SK-N-SH (cell line): Measurements from ENCODE around the gene CAMK2D. TPM values are rescaled to one million over a fixed set of nuclear protein-coding genes. Genes with fewer than 3 reads are reported as not detected.

Source experiments
- CTCF ChIA-PET: fragments of 300-600, 350-600 bp; formaldehyde crosslinking; extraction: SDS; loops from one replicate; lab custom pipeline; 2021; lab: Yijun Ruan, JAX
- POLR2A ChIA-PET: fragments of 350-600 bp; sonication (Branson Sonifier 250); formaldehyde crosslinking; extraction: SDS; loops from one replicate; lab custom pipeline; 2020; ENCODE audit warnings: antibody characterized with exemption, inconsistent platforms; lab: Yijun Ruan, JAX
- DNase-seq: peaks from one replicate; pipeline ENCODE4 v3.0.0; 2012
- H2AFZ ChIP-seq: fragments of 200-600 bp; sonication (generic); 2 replicates; pipeline ENCODE4 v1.8.1; 2016; ENCODE audit warnings: antibody characterized with exemption, mild to moderate bottlenecking, low read depth
- H3F3A ChIP-seq: fragments of 200-600 bp; sonication (generic); replicated peaks from 2 replicates; pipeline ENCODE3; 2016; ENCODE audit warnings: antibody characterized with exemption, mild to moderate bottlenecking; ENCODE audit not compliant: insufficient read depth
- H3K27ac ChIP-seq, 2 experiments: fragments of 200-500 bp in 1 of 2; fragments of 200-600 bp in 1 of 2; sonication (Bioruptor generic) in 1 of 2; sonication (generic), shearing (Covaris generic) in 1 of 2; 2 replicates each; pipeline versions ENCODE4 v1.5.1 to v1.6.1; 2014 to 2016; ENCODE audit warnings: low read depth in 2 of 2, inconsistent platforms in 1 of 2, low read length in 1 of 2, mild to moderate bottlenecking in 1 of 2, mixed read lengths in 1 of 2
- H3K27me3 ChIP-seq: fragments of 200-600 bp; sonication (generic), shearing (Covaris generic); 2 replicates; pipeline ENCODE4 v1.6.1; 2016; ENCODE audit warnings: mixed run types; ENCODE audit not compliant: insufficient read depth
- H3K36me3 ChIP-seq, 2 experiments: fragments of 200-500 bp in 1 of 2; fragments of 200-600 bp in 1 of 2; sonication (Bioruptor generic) in 1 of 2; sonication (generic) in 1 of 2; replicated peaks in 1 of 2; 2 replicates each; pipeline versions ENCODE3 to v1.5.1; 2014 to 2016; ENCODE audit warnings: low read length in 1 of 2, mild to moderate bottlenecking in 1 of 2; ENCODE audit not compliant: insufficient read depth in 2 of 2, control insufficient read depth in 1 of 2
- H3K4me1 ChIP-seq, 2 experiments: fragments of 200-500 bp in 1 of 2; fragments of 200-600 bp in 1 of 2; sonication (Bioruptor generic) in 1 of 2; sonication (generic), shearing (Covaris generic) in 1 of 2; 2 replicates each; pipeline versions ENCODE4 v1.5.1 to v1.6.1; 2014 to 2016; ENCODE audit warnings: low read depth in 1 of 2, low read length in 1 of 2, mixed run types in 1 of 2; ENCODE audit not compliant: insufficient read depth in 2 of 2, control insufficient read depth in 1 of 2
- H3K4me2 ChIP-seq: fragments of 200-600 bp; sonication (generic), shearing (Covaris generic); 2 replicates; pipeline ENCODE4 v1.6.1; 2017; ENCODE audit warnings: mixed run types
- H3K4me3 ChIP-seq, 2 experiments: fragments of 200-500 bp in 1 of 2; fragments of 200-600 bp in 1 of 2; sonication (Bioruptor generic) in 1 of 2; sonication (generic), shearing (Covaris generic) in 1 of 2; 2 replicates each; pipeline versions ENCODE4 v1.5.1 to v1.8.1; 2014 to 2016; ENCODE audit warnings: low read depth in 2 of 2, inconsistent platforms in 1 of 2, low read length in 1 of 2, mild to moderate bottlenecking in 1 of 2, mixed read lengths in 1 of 2, moderate library complexity in 1 of 2
- H3K79me2 ChIP-seq: fragments of 200-600 bp; sonication (generic); 2 replicates; pipeline ENCODE4 v1.8.1; 2017; ENCODE audit warnings: mild to moderate bottlenecking; ENCODE audit not compliant: insufficient read depth
- H3K9ac ChIP-seq: fragments of 200-600 bp; sonication (generic); 2 replicates; pipeline ENCODE4 v1.6.1; 2017; ENCODE audit warnings: mixed run types
- H3K9me2 ChIP-seq: fragments of 200-600 bp; sonication (generic); 2 replicates; pipeline ENCODE4 v1.6.1; 2017; ENCODE audit warnings: mixed run types
- H3K9me3 ChIP-seq: fragments of 200-600 bp; sonication (generic); 2 replicates; pipeline ENCODE4 v1.6.1; 2017; ENCODE audit warnings: mixed run types, mild to moderate bottlenecking, moderate library complexity
- H4K20me1 ChIP-seq: fragments of 200-600 bp; sonication (generic); 2 replicates; pipeline ENCODE4 v1.6.1; 2017; ENCODE audit warnings: mild to moderate bottlenecking, mixed run types; ENCODE audit not compliant: insufficient read depth
- CHD2 ChIP-seq: fragments of 150-350 bp; IDR thresholded peaks from 2 replicates; pipeline ENCODE4 v1.6.1; 2018; ENCODE audit warnings: low read length; ENCODE audit not compliant: partially characterized antibody
- ELF1 ChIP-seq: IDR thresholded peaks from 2 replicates; pipeline ENCODE4 v1.4.0; 2012
- EP300 ChIP-seq, 2 experiments: IDR thresholded peaks; 2 replicates each; pipeline versions ENCODE4 v1.4.0 to v1.6.1; 2012; ENCODE audit warnings: borderline replicate concordance in 1 of 2, low read depth in 1 of 2, low read length in 1 of 2
- FOSL2 ChIP-seq: IDR thresholded peaks from 2 replicates; pipeline ENCODE4 v1.4.0; 2012; ENCODE audit warnings: low read depth, mild to moderate bottlenecking, moderate library complexity, borderline replicate concordance
- FOXM1 ChIP-seq: IDR thresholded peaks from 2 replicates; pipeline ENCODE4 v1.4.0; 2012; ENCODE audit warnings: low read depth, mild to moderate bottlenecking
- GATA2 ChIP-seq: sonication (generic); formaldehyde crosslinking; IDR thresholded peaks from 2 replicates; pipeline ENCODE4 v1.5.0; 2020; ENCODE audit warnings: mild to moderate bottlenecking, missing genetic modification reagents
- MEF2A ChIP-seq: IDR thresholded peaks from 2 replicates; pipeline ENCODE4 v1.4.0; 2012; ENCODE audit warnings: low read depth, borderline replicate concordance
- MXI1 ChIP-seq: IDR thresholded peaks from 2 replicates; pipeline ENCODE4 v1.6.1; 2012; ENCODE audit warnings: mild to moderate bottlenecking, low read depth, low read length, improper control_type of control experiment
- NRF1 ChIP-seq: IDR thresholded peaks from 2 replicates; pipeline ENCODE4 v1.6.1; 2012; ENCODE audit warnings: low read depth, mild to moderate bottlenecking, low read length
- RAD21 ChIP-seq: IDR thresholded peaks from 2 replicates; pipeline ENCODE4 v1.6.1; 2012; ENCODE audit warnings: mild to moderate bottlenecking, low read length
- RCOR1 ChIP-seq: fragments of 150-350 bp; IDR thresholded peaks from 2 replicates; pipeline ENCODE4 v1.6.1; 2017; ENCODE audit warnings: antibody characterized with exemption, low read length
- RFX5 ChIP-seq: IDR thresholded peaks from 2 replicates; pipeline ENCODE4 v1.6.1; 2012; ENCODE audit warnings: mild to moderate bottlenecking, improper control_type of control experiment, low read length
- SIN3A ChIP-seq: IDR thresholded peaks from 2 replicates; pipeline ENCODE4 v1.6.1; 2012; ENCODE audit warnings: low read depth, mild to moderate bottlenecking, low read length, moderate library complexity, borderline replicate concordance
- SMC3 ChIP-seq: IDR thresholded peaks from 2 replicates; pipeline ENCODE4 v1.6.1; 2012; ENCODE audit warnings: low read depth, low read length, improper control_type of control experiment
- TCF12 ChIP-seq: IDR thresholded peaks from 2 replicates; pipeline ENCODE4 v1.4.0; 2012
- USF1 ChIP-seq: IDR thresholded peaks from 2 replicates; pipeline ENCODE4 v1.4.0; 2012; ENCODE audit warnings: low read depth, borderline replicate concordance
- USF2 ChIP-seq: fragments of 150-350 bp; IDR thresholded peaks from 2 replicates; pipeline ENCODE4 v1.6.1; 2017; ENCODE audit warnings: antibody characterized with exemption, low read length, low read depth, borderline replicate concordance
- WGBS: methylation state at CpG from one replicate; pipeline ENCODE4 v1.1.6; 2017; ENCODE audit warnings: low lambda C conversion rate; 5-methylcytosine and 5-hydroxymethylcytosine counted together
- polyA plus RNA-seq, 3 experiments: library from polyadenylated mRNA; depleted of rRNA; stranded (reverse); fragments of >200 nt; gene quantifications; 2 replicates each; pipeline ENCODE4 v1.2.3, GENCODE V29; 2012
- TF ChIP-seq, protein P1 (sequence below): fragments of 200-600 bp; sonication (generic); IDR thresholded peaks from 2 replicates; pipeline ENCODE4 v1.6.1; 2017; ENCODE audit warnings: antibody characterized with exemption, mild to moderate bottlenecking, moderate library complexity
- TF ChIP-seq, protein P2 (sequence below): IDR thresholded peaks from 2 replicates; pipeline ENCODE4; 2012

The CAMK2D gene
- polyA plus RNA-seq, 1 of the 3 experiments (the other 2 are of a cell fraction), result 17.0 TPM

DNA sequence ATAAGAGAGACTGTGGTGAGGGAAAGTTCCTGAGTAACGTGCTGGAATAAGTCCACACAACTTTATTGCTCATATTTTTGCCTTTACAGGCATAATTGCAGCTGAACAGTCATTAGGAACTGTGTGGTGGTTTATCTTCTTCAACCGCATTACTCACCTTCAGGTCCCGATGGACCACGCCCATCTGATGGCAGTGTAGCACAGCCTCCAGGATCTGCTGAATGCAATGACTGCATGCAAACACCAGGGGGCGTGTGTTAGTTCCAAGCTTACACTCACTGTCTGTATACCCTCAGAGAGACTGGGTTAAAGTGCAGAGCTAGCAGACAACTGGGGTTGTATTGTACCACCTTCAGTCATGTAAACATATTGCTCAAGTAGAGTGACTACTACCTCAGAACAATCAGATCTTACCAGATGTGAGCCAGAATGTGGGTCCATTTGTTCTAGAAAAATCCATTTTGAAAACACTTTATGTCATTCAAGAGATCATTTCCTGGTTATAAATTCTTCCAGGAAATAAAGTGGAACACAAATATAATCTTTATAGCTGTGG is 214.0 kb downstream of the CAMK2D start:
- Histone ChIP-seq H3K79me2 (no peaks in the 10 kb centered on the region), H3K4me2 (no peak overlapping the region), H3F3A (peaks cover 5% of the 10 kb centered on the region), H2AFZ (no peak overlapping the region), H3K27ac (peak overlapping the region in 1 of 2 experiments; percentile 25; a peak in 3 of 4 replicates), H3K36me3 (peaks cover 26 to 41% of the 10 kb centered on the region in 2 experiments), H3K9ac (no peak overlapping the region), H3K4me1 (peaks cover 2 to 8% of the 10 kb centered on the region in 2 experiments; a peak in 3 of 4 replicates), H3K9me3 (no peaks in the 10 kb centered on the region), H4K20me1 (no peaks in the 10 kb centered on the region), H3K27me3 (no peaks in the 10 kb centered on the region), H3K9me2 (no peaks in the 10 kb centered on the region), H3K4me3 (no peak overlapping the region; a peak in 1 of 4 replicates)
- TF ChIP-seq SMC3 (peak; percentile 98), USF2 (no peak), ELF1 (no peak), RFX5 (no peak), RAD21 (peak; percentile 89), CHD2 (peak; percentile 61), MEF2A (no peak), GATA2 (CRISPR knock-in tag) (peak; percentile 19; the same call in 1 of the 2 replicates), SIN3A (0 out of 2 replicates have a peak, but pooled peaks have one; percentile 61), FOXM1 (no peak), EP300 (IDR thresholded peaks at IDR 0.05; ENCODE audit: borderline replicate concordance in 1 of 2, low read depth in 1 of 2, low read length in 1 of 2) (no peak), MXI1 (no peak; the same call in 1 of the 2 replicates), RCOR1 (peak; percentile 55; the same call in 1 of the 2 replicates), NRF1 (0 out of 2 replicates have a peak, but pooled peaks have one; percentile 25), USF1 (no peak), FOSL2 (peak; percentile 41; the same call in 1 of the 2 replicates), TCF12 (peak; percentile 20; the same call in 1 of the 2 replicates)
- TF ChIP-seq, protein P1, sequence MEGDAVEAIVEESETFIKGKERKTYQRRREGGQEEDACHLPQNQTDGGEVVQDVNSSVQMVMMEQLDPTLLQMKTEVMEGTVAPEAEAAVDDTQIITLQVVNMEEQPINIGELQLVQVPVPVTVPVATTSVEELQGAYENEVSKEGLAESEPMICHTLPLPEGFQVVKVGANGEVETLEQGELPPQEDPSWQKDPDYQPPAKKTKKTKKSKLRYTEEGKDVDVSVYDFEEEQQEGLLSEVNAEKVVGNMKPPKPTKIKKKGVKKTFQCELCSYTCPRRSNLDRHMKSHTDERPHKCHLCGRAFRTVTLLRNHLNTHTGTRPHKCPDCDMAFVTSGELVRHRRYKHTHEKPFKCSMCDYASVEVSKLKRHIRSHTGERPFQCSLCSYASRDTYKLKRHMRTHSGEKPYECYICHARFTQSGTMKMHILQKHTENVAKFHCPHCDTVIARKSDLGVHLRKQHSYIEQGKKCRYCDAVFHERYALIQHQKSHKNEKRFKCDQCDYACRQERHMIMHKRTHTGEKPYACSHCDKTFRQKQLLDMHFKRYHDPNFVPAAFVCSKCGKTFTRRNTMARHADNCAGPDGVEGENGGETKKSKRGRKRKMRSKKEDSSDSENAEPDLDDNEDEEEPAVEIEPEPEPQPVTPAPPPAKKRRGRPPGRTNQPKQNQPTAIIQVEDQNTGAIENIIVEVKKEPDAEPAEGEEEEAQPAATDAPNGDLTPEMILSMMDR, result peak; percentile 97
- TF ChIP-seq, protein P2, sequence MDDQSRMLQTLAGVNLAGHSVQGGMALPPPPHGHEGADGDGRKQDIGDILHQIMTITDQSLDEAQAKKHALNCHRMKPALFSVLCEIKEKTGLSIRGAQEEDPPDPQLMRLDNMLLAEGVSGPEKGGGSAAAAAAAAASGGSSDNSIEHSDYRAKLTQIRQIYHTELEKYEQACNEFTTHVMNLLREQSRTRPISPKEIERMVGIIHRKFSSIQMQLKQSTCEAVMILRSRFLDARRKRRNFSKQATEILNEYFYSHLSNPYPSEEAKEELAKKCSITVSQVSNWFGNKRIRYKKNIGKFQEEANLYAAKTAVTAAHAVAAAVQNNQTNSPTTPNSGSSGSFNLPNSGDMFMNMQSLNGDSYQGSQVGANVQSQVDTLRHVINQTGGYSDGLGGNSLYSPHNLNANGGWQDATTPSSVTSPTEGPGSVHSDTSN, result peak; percentile 32; the same call in 1 of the 2 replicates
- DNase-seq, result peak; percentile 67
- CTCF ChIA-PET, result interaction anchor here (0.6 to 1.9 kb wide), 43 partner anchors 9 to 838 kb away, joined by 3 to 20 read pairs (median 4); no protein-coding TSS in a partner anchor
- 16% methylated on average over 5 of the region's 5 CpGs for WGBS
- POLR2A ChIA-PET, result no interaction called here
